Keratinocyte (primary cell): ENCODE data around the gene JAZF1. TPM values are rescaled to one million over a fixed set of nuclear protein-coding genes. Genes with fewer than 3 reads are reported as not detected.

Experiments
- DNase-seq: peaks from one replicate; pipeline ENCODE4 v3.0.0-alpha.2; 2011; ENCODE audit warnings: low read depth, missing footprints, low spot score
- FAIRE-seq: peaks from 2 replicates; lab custom pipeline; 2011; peaks lifted over from hg19 to GRCh38; lab: Jason Lieb, UNC
- H2AFZ ChIP-seq: 2 replicates; pipeline ENCODE4 v1.6.0; 2012; ENCODE audit warnings: low read length, control low read depth, inconsistent platforms; ENCODE audit not compliant: control insufficient read depth
- H3K27ac ChIP-seq: 2 replicates; pipeline ENCODE4 v1.5.1; 2011; ENCODE audit warnings: low read length; ENCODE audit not compliant: control insufficient read depth, insufficient read depth
- H3K27me3 ChIP-seq: 3 replicates; pipeline ENCODE4 v1.6.0; 2011; ENCODE audit warnings: low read length; ENCODE audit not compliant: control insufficient read depth, insufficient read depth; ENCODE audit errors: extremely low read depth
- H3K36me3 ChIP-seq, 2 experiments: 2 replicates in 1 of 2; 3 replicates in 1 of 2; pipeline ENCODE4 v1.5.1; 2011; ENCODE audit warnings: low read length in 2 of 2, mild to moderate bottlenecking in 1 of 2; ENCODE audit not compliant: control insufficient read depth in 2 of 2, insufficient read depth in 2 of 2; ENCODE audit errors: extremely low read depth in 1 of 2
- H3K4me1 ChIP-seq: 3 replicates; pipeline ENCODE4 v1.5.1; 2011; ENCODE audit warnings: low read length; ENCODE audit not compliant: control insufficient read depth, insufficient read depth; ENCODE audit errors: extremely low read depth
- H3K4me2 ChIP-seq: 3 replicates; pipeline ENCODE4 v1.6.0; 2011; ENCODE audit warnings: low read depth, low read length; ENCODE audit not compliant: control insufficient read depth, insufficient read depth; ENCODE audit errors: extremely low read depth
- H3K4me3 ChIP-seq, 3 experiments: fragments of 200-600 bp in 1 of 3; sonication (generic) in 1 of 3; 2 replicates in 2 of 3; 3 replicates in 1 of 3; pipeline ENCODE4 v1.5.1; 2011 to 2016; ENCODE audit warnings: low read length in 3 of 3, mild to moderate bottlenecking in 3 of 3, control low read depth in 2 of 3, inconsistent platforms in 1 of 3, low read depth in 1 of 3, mixed read lengths in 1 of 3, mixed run types in 1 of 3, moderate library complexity in 1 of 3; ENCODE audit not compliant: control insufficient read depth in 2 of 3, insufficient read depth in 2 of 3; ENCODE audit errors: extremely low read depth in 1 of 3
- H3K79me2 ChIP-seq: 2 replicates; pipeline ENCODE4 v1.6.0; 2012; ENCODE audit warnings: low read length; ENCODE audit not compliant: control insufficient read depth, insufficient read depth
- H3K9ac ChIP-seq: 3 replicates; pipeline ENCODE4 v1.6.0; 2011; ENCODE audit warnings: low read length; ENCODE audit not compliant: control insufficient read depth, insufficient read depth; ENCODE audit errors: extremely low read depth
- H3K9me1 ChIP-seq: 3 replicates; pipeline ENCODE4 v1.6.0; 2011; ENCODE audit warnings: low read length; ENCODE audit not compliant: control insufficient read depth, insufficient read depth; ENCODE audit errors: extremely low read depth
- H3K9me3 ChIP-seq: 2 replicates; pipeline ENCODE4 v1.5.1; 2012; ENCODE audit warnings: low read depth, low read length; ENCODE audit not compliant: control insufficient read depth
- H4K20me1 ChIP-seq: 3 replicates; pipeline ENCODE4 v1.6.0; 2011; ENCODE audit warnings: low read length; ENCODE audit not compliant: control insufficient read depth, insufficient read depth; ENCODE audit errors: extremely low read depth
- EZH2 ChIP-seq: IDR thresholded peaks from one replicate; pipeline ENCODE4 v1.6.1; 2012; ENCODE audit warnings: inconsistent platforms, mild to moderate bottlenecking, low read length, moderate library complexity
- dilution Hi-C: fragments of 300-500 bp; cut with MboI; formaldehyde crosslinking; loops from one replicate; pipeline ENCODE4 v1.7.0; 2020; ENCODE audit warnings: low sequenced_read_pairs; ENCODE audit not compliant: extremely low pct_ligation_motif_present
- polyA plus RNA-seq, 5 experiments: library from polyadenylated mRNA; depleted of rRNA in 3 of 5; stranded (reverse) in 3 of 5; stranded (forward) in 1 of 5; unstranded in 1 of 5; fragments of >200 nt; gene quantifications; 1 replicate in 1 of 5; 2 replicates in 3 of 5; 3 replicates in 1 of 5; pipeline versions ENCODE4 v1.2.1 to v1.2.3, GENCODE V29; 2011 to 2012; ENCODE audit warnings: missing spikeins in 2 of 5, low read depth in 1 of 5, low replicate concordance in 1 of 5
- TF ChIP-seq, protein P1 (sequence below), 3 experiments: IDR thresholded peaks in 1 of 3; conservative IDR thresholded peaks in 1 of 3; optimal IDR thresholded peaks in 1 of 3; 2 replicates in 2 of 3; 3 replicates in 1 of 3; pipeline versions ENCODE3 to v1.5.1; 2011; ENCODE audit warnings: low read length in 3 of 3, mild to moderate bottlenecking in 3 of 3, moderate library complexity in 2 of 3, control low read depth in 1 of 3, inconsistent platforms in 1 of 3; ENCODE audit not compliant: insufficient read depth in 2 of 3; ENCODE audit errors: extremely low read depth in 1 of 3

Gene JAZF1
- polyA plus RNA-seq, 1 donor (not counting 4 experiments of a cell fraction or from before 2014, with no cell fraction given), result 2.5 TPM

DNA sequence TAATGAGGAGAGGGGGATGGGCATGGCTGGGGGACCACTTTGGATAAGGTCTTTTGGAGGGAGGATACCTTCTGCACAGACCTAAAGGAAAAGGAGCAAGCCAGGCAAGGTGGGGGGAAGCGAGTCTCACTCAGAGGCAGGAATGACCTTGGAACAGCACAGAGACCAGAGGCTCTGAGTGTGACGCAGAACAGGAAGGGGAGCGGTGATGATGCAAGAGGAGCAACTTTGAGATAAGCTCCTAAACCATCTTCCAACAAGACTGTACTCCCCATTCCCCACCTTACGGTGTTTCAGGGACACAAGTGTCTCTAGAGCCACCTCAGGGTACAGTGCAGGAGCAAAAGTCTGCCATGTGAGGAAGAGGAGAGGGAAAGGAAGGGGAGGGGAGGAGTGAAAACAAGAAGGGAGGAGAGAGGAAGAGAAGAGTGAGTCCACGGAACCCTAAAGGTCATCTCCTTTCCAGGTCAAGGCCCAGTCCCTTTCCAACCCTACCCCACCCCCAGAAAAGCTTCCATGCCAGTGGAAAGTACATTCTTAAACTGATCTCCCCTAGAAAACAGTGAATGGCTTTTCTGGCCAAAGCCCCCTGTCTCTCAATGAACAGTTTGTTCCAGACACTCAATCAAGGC lies 54.1 kb downstream of the JAZF1 start:
- H3K4me3 ChIP-seq, result no peak overlapping the region
- H3K27me3 ChIP-seq, result no peaks in the 10 kb centered on the region
- no peaks in the 10 kb centered on the region for H3K9me3 ChIP-seq
- H3K4me1 ChIP-seq, result no peaks in the 10 kb centered on the region
- dilution Hi-C loops, result no loop called here
- no peak for FAIRE-seq
- no peak overlapping the region for H2AFZ ChIP-seq
- H3K9ac ChIP-seq, result no peak overlapping the region
- no peaks in the 10 kb centered on the region for H3K9me1 ChIP-seq
- H4K20me1 ChIP-seq, result no peaks in the 10 kb centered on the region
- no peak for TF ChIP-seq EZH2
- TF ChIP-seq, protein P1, sequence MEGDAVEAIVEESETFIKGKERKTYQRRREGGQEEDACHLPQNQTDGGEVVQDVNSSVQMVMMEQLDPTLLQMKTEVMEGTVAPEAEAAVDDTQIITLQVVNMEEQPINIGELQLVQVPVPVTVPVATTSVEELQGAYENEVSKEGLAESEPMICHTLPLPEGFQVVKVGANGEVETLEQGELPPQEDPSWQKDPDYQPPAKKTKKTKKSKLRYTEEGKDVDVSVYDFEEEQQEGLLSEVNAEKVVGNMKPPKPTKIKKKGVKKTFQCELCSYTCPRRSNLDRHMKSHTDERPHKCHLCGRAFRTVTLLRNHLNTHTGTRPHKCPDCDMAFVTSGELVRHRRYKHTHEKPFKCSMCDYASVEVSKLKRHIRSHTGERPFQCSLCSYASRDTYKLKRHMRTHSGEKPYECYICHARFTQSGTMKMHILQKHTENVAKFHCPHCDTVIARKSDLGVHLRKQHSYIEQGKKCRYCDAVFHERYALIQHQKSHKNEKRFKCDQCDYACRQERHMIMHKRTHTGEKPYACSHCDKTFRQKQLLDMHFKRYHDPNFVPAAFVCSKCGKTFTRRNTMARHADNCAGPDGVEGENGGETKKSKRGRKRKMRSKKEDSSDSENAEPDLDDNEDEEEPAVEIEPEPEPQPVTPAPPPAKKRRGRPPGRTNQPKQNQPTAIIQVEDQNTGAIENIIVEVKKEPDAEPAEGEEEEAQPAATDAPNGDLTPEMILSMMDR (optimal IDR thresholded peaks at IDR 0.05 in 1 of 3, IDR thresholded peaks at IDR 0.05 in 1 of 3, conservative IDR thresholded peaks at IDR 0.05 in 1 of 3; ENCODE audit: extremely low read depth in 1 of 3, insufficient read depth in 2 of 3, low read length in 3 of 3), result no peak
- no peak overlapping the region for H3K27ac ChIP-seq
- H3K79me2 ChIP-seq, result no peaks in the 10 kb centered on the region
- DNase-seq, result no peak
- H3K4me2 ChIP-seq, result no peak overlapping the region
- H3K36me3 ChIP-seq, result no peaks in the 10 kb centered on the region

DNA sequence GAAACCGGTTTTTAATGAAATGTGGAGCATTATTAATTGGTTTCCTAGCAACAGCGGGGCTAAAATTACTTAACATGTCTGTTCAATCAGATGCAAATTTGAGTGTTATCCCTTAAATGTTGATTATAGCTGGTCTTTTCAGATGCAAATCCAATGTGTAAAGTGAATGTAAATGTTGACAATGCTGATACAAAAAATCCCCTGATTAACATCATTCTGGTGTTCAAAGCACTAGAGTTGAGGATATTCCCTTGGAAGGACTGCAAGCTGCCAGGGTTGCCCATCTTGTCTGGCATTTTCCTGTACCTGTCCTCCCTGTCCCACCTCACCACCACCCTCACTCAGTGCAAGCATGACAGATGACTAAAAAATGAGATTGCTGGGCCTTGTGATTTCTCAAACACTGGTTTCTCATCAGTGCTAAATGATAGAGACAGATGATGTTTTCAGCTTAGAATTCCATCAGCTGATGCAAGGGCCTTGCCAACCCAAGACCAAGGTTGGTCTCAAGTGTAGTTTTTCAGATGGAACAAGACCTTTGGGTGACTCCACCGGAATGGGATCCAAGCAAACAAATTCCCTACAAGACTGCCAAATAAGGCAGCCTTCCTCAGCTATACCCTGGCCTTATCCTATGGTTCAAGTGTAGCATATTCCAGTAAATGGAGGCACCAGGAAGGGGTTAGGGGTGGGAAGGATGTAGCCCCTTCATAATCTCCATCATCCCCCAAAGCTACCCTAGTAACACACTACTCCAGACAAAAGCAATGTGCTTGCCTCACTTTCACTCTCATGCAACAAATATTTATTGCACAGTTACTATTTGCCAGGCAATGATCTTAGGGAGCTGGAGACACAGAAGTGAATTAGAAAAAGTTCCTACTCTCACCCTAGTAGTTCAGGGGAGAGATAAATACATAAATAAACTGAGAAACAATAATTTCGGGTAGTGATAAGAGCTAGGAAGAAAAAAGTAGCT lies 54.9 kb downstream of the JAZF1 start:
- Histone ChIP-seq H3K27me3 (no peaks in the 10 kb centered on the region), H3K4me3 (no peak overlapping the region), H3K36me3 (no peaks in the 10 kb centered on the region), H3K9me1 (no peaks in the 10 kb centered on the region), H3K9me3 (no peaks in the 10 kb centered on the region), H4K20me1 (no peaks in the 10 kb centered on the region), H3K79me2 (no peaks in the 10 kb centered on the region), H3K27ac (no peak overlapping the region), H3K9ac (no peak overlapping the region), H3K4me2 (no peak overlapping the region), H3K4me1 (no peaks in the 10 kb centered on the region), H2AFZ (no peak overlapping the region)
- dilution Hi-C loops, result no loop called here
- FAIRE-seq (no peak), DNase-seq (no peak)
- TF ChIP-seq, protein P1 (optimal IDR thresholded peaks at IDR 0.05 in 1 of 3, IDR thresholded peaks at IDR 0.05 in 1 of 3, conservative IDR thresholded peaks at IDR 0.05 in 1 of 3; ENCODE audit: extremely low read depth in 1 of 3, insufficient read depth in 2 of 3, low read length in 3 of 3), result no peak
- no peak for TF ChIP-seq EZH2
